SKM-1 treated with dmso at 0.1 percent for 144 hours (cell line): ENCODE measurements around the gene CIT.
"Not testable (repeated sequence)": the region's sequence is repeated elsewhere in the genome, so short reads cannot be mapped to it uniquely, and the experiment has no call there.

Source experiments
- DNase-seq: peaks from one replicate; lab custom pipeline; 2025; ENCODE audit not compliant: unreplicated experiment; lab: John Stamatoyannopoulos, UW

Gene CIT

GRCh38 chr12:119659289-119659897 lies 217.7 kb downstream of the CIT start:
- DNase-seq: no peak

GRCh38 chr12:119658166-119658565 lies 219.0 kb downstream of the CIT start:
- not testable (repeated sequence) for DNase-seq

GRCh38 chr12:119657001-119657400 lies 220.1 kb downstream of the CIT start:
- not testable (repeated sequence) for DNase-seq

- no peak for DNase-seq
Measured at GRCh38 chr12:119652665-119653064, 224.5 kb downstream of the CIT start.

GRCh38 chr12:119649202-119649808 lies 227.8 kb downstream of the CIT start:
- DNase-seq: no peak

- no peak for DNase-seq
Measured at GRCh38 chr12:119645535-119646059, 231.5 kb downstream of the CIT start.

GRCh38 chr12:119644930-119645329 lies 232.2 kb downstream of the CIT start:
- no peak for DNase-seq

- DNase-seq: no peak
Measured at GRCh38 chr12:119642986-119643385, 234.1 kb downstream of the CIT start.
